ES-I3 (cell line): ENCODE results near the gene CRACR2B.

Source experiments
- H3K36me3 ChIP-seq: 2 replicates; pipeline ENCODE4 v1.6.1; 2013; ENCODE audit warnings: mild to moderate bottlenecking, low read length, control low read depth, moderate library complexity; ENCODE audit not compliant: insufficient read depth
- H3K4me1 ChIP-seq: 2 replicates; pipeline ENCODE4 v1.6.1; 2013; ENCODE audit warnings: mild to moderate bottlenecking, control low read depth, low read length; ENCODE audit not compliant: insufficient read depth
- H3K9ac ChIP-seq: 2 replicates; pipeline ENCODE4 v1.6.1; 2013; ENCODE audit warnings: low read depth, mild to moderate bottlenecking, low read length, moderate library complexity
- H3K9me3 ChIP-seq: 2 replicates; pipeline ENCODE4 v1.6.1; 2013; ENCODE audit warnings: mild to moderate bottlenecking, low read length, moderate library complexity; ENCODE audit not compliant: control insufficient read depth, insufficient read depth

Gene CRACR2B

DNA sequence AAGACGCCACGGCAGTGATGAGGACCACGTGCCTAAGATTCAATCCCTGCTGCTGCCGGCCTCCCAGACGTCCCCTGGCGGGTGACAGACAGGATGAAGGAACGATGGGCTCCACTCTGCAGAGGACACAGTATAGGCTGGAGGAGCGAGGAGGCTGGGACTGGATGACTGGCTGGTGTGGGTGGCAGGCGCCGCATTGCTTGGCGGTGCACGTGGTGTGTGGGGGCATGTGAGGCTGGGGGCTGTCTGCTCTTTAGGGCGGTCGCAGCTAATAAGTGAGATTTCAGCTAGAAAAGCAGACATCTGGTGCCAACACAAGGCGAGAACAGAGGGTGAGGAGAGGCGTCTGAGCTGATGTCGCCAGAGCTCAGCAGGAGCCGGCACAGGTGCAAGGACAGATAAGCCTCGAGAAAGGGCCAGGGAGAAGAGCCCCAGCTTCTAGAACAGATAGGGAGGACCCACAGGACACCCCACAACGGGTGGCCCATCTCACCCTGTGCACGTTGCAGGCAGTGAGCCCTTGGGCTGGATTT is 48.1 kb downstream of the CRACR2B start:
- Histone ChIP-seq H3K9ac (no peak overlapping the region), H3K4me1 (no peaks in the 10 kb centered on the region), H3K9me3 (no peaks in the 10 kb centered on the region), H3K36me3 (peaks cover 8% of the 10 kb centered on the region)

DNA sequence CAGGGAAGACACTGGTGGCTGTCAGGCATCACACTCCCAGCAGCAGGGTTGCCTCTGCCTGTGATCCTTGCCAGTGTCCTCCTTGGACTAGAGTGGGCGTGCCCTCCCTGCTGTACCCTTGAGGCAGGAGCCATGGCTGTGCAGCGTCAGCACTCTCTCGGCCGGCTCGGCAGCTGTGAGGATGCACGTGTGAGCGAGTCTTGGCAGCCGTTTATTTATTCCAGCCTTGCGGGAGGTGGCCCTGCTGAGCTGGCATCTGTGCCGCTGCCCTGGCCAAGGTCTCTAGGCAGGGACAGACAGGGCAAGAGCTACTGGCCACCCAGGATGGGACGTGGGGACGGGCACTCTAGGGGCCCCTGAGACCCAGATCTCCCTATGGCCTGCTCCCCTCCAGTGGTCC is 48.8 kb downstream of the CRACR2B start:
- Histone ChIP-seq H3K4me1 (no peaks in the 10 kb centered on the region), H3K9me3 (no peaks in the 10 kb centered on the region), H3K9ac (no peak overlapping the region), H3K36me3 (peaks cover 8% of the 10 kb centered on the region)

- H3K36me3 ChIP-seq = peaks cover 12% of the 10 kb centered on the region
- no peak overlapping the region for H3K9ac ChIP-seq
- no peaks in the 10 kb centered on the region for H3K4me1 ChIP-seq
- H3K9me3 ChIP-seq = no peaks in the 10 kb centered on the region
Observed at GRCh38 chr11:877565-877964, 49.8 kb downstream of the CRACR2B start.

DNA sequence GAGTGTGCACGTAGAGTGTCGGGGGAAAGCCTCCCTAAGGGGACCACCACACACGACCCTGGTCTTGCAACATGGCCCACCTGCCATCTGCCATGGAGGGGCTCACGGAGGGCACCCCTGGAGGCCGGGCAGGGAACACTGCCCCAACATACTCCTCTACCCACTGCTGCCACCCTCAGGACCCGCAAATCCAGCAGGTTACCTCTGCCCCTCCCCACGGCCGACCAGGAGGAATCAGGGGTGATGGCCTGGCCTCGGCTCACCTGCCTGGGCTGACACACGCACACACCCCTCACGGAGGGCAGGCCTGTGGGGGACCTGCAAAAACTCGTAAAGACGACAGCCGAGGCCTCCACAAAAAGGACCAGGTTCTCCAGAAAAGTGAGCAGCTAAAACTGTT is 52.7 kb downstream of the CRACR2B start:
- no peak overlapping the region for H3K9ac ChIP-seq
- H3K36me3 ChIP-seq = peaks cover 15% of the 10 kb centered on the region
- H3K4me1 ChIP-seq = no peaks in the 10 kb centered on the region
- H3K9me3 ChIP-seq = no peaks in the 10 kb centered on the region
